ENCODE data around the gene TIMP2.
A peak's percentile ranks its signal among the peaks of the same experiment; 100 is the strongest.
"Not testable (repeated sequence)": the region's sequence is repeated elsewhere in the genome, so short reads cannot be mapped to it uniquely, and the experiment has no call there.

Gene TIMP2

GRCh38 chr17:78888941-78889518 lies 36.2 kb downstream of the TIMP2 start:
- DNase-seq (ENCODE audit: low read depth in 2 of 2): no peak

GRCh38 chr17:78886954-78887353 lies 38.2 kb downstream of the TIMP2 start:
- no peak for DNase-seq (ENCODE audit: low read depth in 2 of 2)

GRCh38 chr17:78885956-78886355 lies 39.2 kb downstream of the TIMP2 start:
- DNase-seq (ENCODE audit: low read depth in 2 of 2): no peak

GRCh38 chr17:78884876-78885667 lies 40.1 kb downstream of the TIMP2 start:
- no peak for DNase-seq (ENCODE audit: low read depth in 2 of 2)

- DNase-seq (ENCODE audit: low read depth in 2 of 2): no peak
Measured at GRCh38 chr17:78884148-78884825, 40.9 kb downstream of the TIMP2 start.

GRCh38 chr17:78883533-78884131 lies 41.6 kb downstream of the TIMP2 start:
- no peak for DNase-seq (ENCODE audit: low read depth in 2 of 2)

- DNase-seq (ENCODE audit: low read depth in 2 of 2): no peak
Measured at GRCh38 chr17:78883089-78883532, 42.1 kb downstream of the TIMP2 start.

GRCh38 chr17:78882540-78883088 lies 42.6 kb downstream of the TIMP2 start:
- DNase-seq (ENCODE audit: low read depth in 2 of 2): no peak

GRCh38 chr17:78879635-78880186 lies 45.5 kb downstream of the TIMP2 start:
- peak in 1 of 2 experiments; percentile 17 for DNase-seq (ENCODE audit: low read depth in 2 of 2)

- DNase-seq (ENCODE audit: low read depth in 2 of 2): no peak
Measured at GRCh38 chr17:78878871-78879527, 46.2 kb downstream of the TIMP2 start.

- DNase-seq (ENCODE audit: low read depth in 2 of 2): no peak
Measured at GRCh38 chr17:78878261-78878660, 46.9 kb downstream of the TIMP2 start.

GRCh38 chr17:78876954-78877517 lies 48.2 kb downstream of the TIMP2 start:
- DNase-seq (ENCODE audit: low read depth in 2 of 2): not testable (repeated sequence)

- no peak for DNase-seq (ENCODE audit: low read depth in 2 of 2)
Measured at GRCh38 chr17:78876094-78876597, 49.0 kb downstream of the TIMP2 start.

- no peak for DNase-seq (ENCODE audit: low read depth in 2 of 2)
Measured at GRCh38 chr17:78875363-78876093, 49.7 kb downstream of the TIMP2 start.

GRCh38 chr17:78873519-78874340 lies 51.5 kb downstream of the TIMP2 start:
- DNase-seq (ENCODE audit: low read depth in 2 of 2): no peak

- DNase-seq (ENCODE audit: low read depth in 2 of 2): no peak
Measured at GRCh38 chr17:78872486-78872885, 52.7 kb downstream of the TIMP2 start.

GRCh38 chr17:78870621-78871020 lies 54.6 kb downstream of the TIMP2 start:
- DNase-seq (ENCODE audit: low read depth in 2 of 2): no peak

GRCh38 chr17:78868391-78868790 lies 56.8 kb downstream of the TIMP2 start:
- no peak for DNase-seq (ENCODE audit: low read depth in 2 of 2)

GRCh38 chr17:78867046-78867445 lies 58.1 kb downstream of the TIMP2 start:
- DNase-seq (ENCODE audit: low read depth in 2 of 2): not testable (repeated sequence)

All from stimulated activated CD4-positive, alpha-beta T cell treated with anti-CD3 and anti-CD28 coated beads, Interleukin-12 subunit alpha, Interleukin-12 subunit beta, amount 100 ng/mL, for 24 hours (primary cell).